ENCODE data around the gene DCP1A. TPM values are rescaled to one million over a fixed set of nuclear protein-coding genes. Genes with fewer than 3 reads are reported as not detected.

Gene DCP1A
- total and polyA plus RNA-seq, 2 donors (not counting 3 experiments of a cell fraction or from before 2014, with no cell fraction given) = 32.3 to 38.0 TPM

- intact Hi-C loops (cut with micrococcal nuclease) = no loop called here
- BruUV-seq (replicated peaks) = no TSS peak
- FAIRE-seq = no peak
Measured at GRCh38 chr3:53286727-53287126, 60.6 kb downstream of the DCP1A start.

More at GRCh38 chr3:53286727-53287126, 60.6 kb downstream of the DCP1A start:
- Histone ChIP-seq H4K20me1 (replicated peaks; ENCODE audit: control insufficient read depth, extremely low read depth, insufficient read depth, low read length) (no peaks in the 10 kb centered on the region), H3K4me2 (ENCODE audit: insufficient read depth, low read length) (no peak overlapping the region), H3K9ac (replicated peaks; ENCODE audit: extremely low read depth, insufficient read depth, low read length) (no peak overlapping the region), H3K27ac (ENCODE audit: insufficient read depth, low read depth, low read length) (no peak overlapping the region), H3K4me1 (ENCODE audit: control insufficient read depth, extremely low read depth, insufficient read depth, low read length) (no peaks in the 10 kb centered on the region), H3K4me3 (replicated peaks in 1 of 3; ENCODE audit: insufficient read depth in 1 of 3, low read depth in 1 of 3, low read length in 3 of 3) (no peak overlapping the region), H3K9me3 (replicated peaks; ENCODE audit: control insufficient read depth, insufficient read depth, low read length) (no peaks in the 10 kb centered on the region), H3K79me2 (ENCODE audit: control insufficient read depth, insufficient read depth, low read length) (no peaks in the 10 kb centered on the region), H3K27me3 (ENCODE audit: control insufficient read depth in 2 of 2, insufficient read depth in 2 of 2, low read length in 2 of 2) (no peaks in the 10 kb centered on the region), H2AFZ (ENCODE audit: low read depth, low read length) (no peak overlapping the region), H3K36me3 (ENCODE audit: control insufficient read depth in 2 of 2, extremely low read depth in 1 of 2, insufficient read depth in 2 of 2, low read length in 2 of 2) (peaks cover 11 to 22% of the 10 kb centered on the region in 2 experiments), H3K9me1 (replicated peaks; ENCODE audit: control insufficient read depth, extremely low read depth, insufficient read depth, low read length) (no peaks in the 10 kb centered on the region)
- CTCF ChIA-PET = interaction anchor here (1.0 to 2.7 kb wide), 4 partner anchors 11 to 67 kb away, joined by 3 to 13 read pairs (median 3); no protein-coding TSS in a partner anchor
- TF ChIP-seq POLR2A (IDR thresholded peaks at IDR 0.05; ENCODE audit: low read depth, low read length) (no peak), MYC (IDR thresholded peaks at IDR 0.05; ENCODE audit: low read depth, low read length) (no peak), POLR2AphosphoS5 (IDR thresholded peaks at IDR 0.05; ENCODE audit: insufficient read depth, low read depth, low read length) (no peak), JUN (IDR thresholded peaks at IDR 0.05; ENCODE audit: borderline replicate concordance, insufficient read depth, insufficient read length, low read depth) (no peak), FOS (IDR thresholded peaks at IDR 0.05; ENCODE audit: borderline replicate concordance, insufficient read depth, low read length) (no peak), MAX (IDR thresholded peaks at IDR 0.05; ENCODE audit: insufficient read depth, insufficient read length) (no peak), CTCF (IDR thresholded peaks at IDR 0.05; ENCODE audit: extremely low read depth in 1 of 2, insufficient read depth in 1 of 2, low read depth in 1 of 2, low read length in 2 of 2) (no peak), EZH2 (IDR thresholded peaks at IDR 0.05; ENCODE audit: borderline replicate concordance, low read depth, low read length, severe bottlenecking) (no peak), GATA2 (IDR thresholded peaks at IDR 0.05; ENCODE audit: insufficient read depth, insufficient read length, low read depth, low read length) (no peak)
- dilution Hi-C loops (cut with MboI; ENCODE audit: extremely low pct_ligation_motif_present, low sequenced_read_pairs) = no loop called here
- POLR2A ChIA-PET = no interaction called here
- no peak for DNase-seq (ENCODE audit: low read depth, low spot score)

All from endothelial cell of umbilical vein (primary cell).